NT2/D1 (cell line): ENCODE measurements around the gene OXNAD1.

ENCODE experiments used
- DNase-seq: peaks from one replicate; pipeline ENCODE4 v3.0.0-alpha.2; 2011; ENCODE audit warnings: low read depth, low spot score
- H3K27me3 ChIP-seq: 2 replicates; pipeline ENCODE4 v1.6.0; 2011; ENCODE audit warnings: mild to moderate bottlenecking; ENCODE audit not compliant: insufficient read length, insufficient read depth
- H3K36me3 ChIP-seq: 2 replicates; pipeline ENCODE4 v1.6.1; 2011; ENCODE audit warnings: mild to moderate bottlenecking, low read length, mixed read lengths; ENCODE audit not compliant: insufficient read depth, insufficient read length
- H3K4me1 ChIP-seq: 2 replicates; pipeline ENCODE4 v1.5.1; 2011; ENCODE audit not compliant: insufficient read depth, insufficient read length
- H3K4me3 ChIP-seq: 2 replicates; pipeline ENCODE4 v1.5.1; 2011; ENCODE audit warnings: low read depth; ENCODE audit not compliant: insufficient read length
- H3K9ac ChIP-seq: 2 replicates; pipeline ENCODE4 v1.6.0; 2011; ENCODE audit warnings: low read depth; ENCODE audit not compliant: insufficient read length
- H3K9me3 ChIP-seq: 2 replicates; pipeline ENCODE4 v1.5.1; 2011; ENCODE audit warnings: mild to moderate bottlenecking, low read length; ENCODE audit not compliant: insufficient read depth
- SUZ12 ChIP-seq: IDR thresholded peaks from 2 replicates; pipeline ENCODE4 v1.6.1; 2011; ENCODE audit not compliant: insufficient read length, insufficient read depth; ENCODE audit errors: extremely low read depth
- YY1 ChIP-seq: IDR thresholded peaks from 2 replicates; pipeline ENCODE4 v1.6.1; 2011; ENCODE audit not compliant: insufficient read length, insufficient read depth
- ZNF274 ChIP-seq: IDR thresholded peaks from 2 replicates; pipeline ENCODE4 v1.6.1; 2011; ENCODE audit warnings: mild to moderate bottlenecking, low read depth, low read length

The OXNAD1 gene

DNA sequence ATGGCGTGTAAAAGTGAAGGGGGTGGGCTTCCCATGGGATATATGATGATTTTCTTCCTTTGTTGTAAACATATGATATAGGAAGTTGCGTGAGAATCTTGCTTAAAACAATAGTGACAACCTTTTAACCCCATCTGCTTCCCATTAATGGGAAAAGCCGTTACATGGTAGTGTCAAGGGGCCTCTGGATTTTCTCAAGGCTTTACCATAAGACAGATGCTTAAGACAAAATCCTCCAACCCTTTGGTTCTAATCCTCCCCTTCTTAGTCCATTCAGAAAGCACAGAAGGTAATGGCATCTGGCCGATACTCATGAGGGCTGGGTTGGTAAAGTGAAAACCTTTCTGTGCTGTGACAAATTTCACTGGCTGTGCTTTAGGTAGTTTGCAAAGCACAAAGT lies 25.2 kb upstream of the OXNAD1 start:
- TF ChIP-seq YY1, result no peak
- H3K9ac ChIP-seq, result no peak overlapping the region
- no peaks in the 10 kb centered on the region for H3K36me3 ChIP-seq
- no peak overlapping the region for H3K4me3 ChIP-seq
- no peak for DNase-seq
- no peaks in the 10 kb centered on the region for H3K27me3 ChIP-seq
- no peaks in the 10 kb centered on the region for H3K9me3 ChIP-seq
- no peaks in the 10 kb centered on the region for H3K4me1 ChIP-seq

DNA sequence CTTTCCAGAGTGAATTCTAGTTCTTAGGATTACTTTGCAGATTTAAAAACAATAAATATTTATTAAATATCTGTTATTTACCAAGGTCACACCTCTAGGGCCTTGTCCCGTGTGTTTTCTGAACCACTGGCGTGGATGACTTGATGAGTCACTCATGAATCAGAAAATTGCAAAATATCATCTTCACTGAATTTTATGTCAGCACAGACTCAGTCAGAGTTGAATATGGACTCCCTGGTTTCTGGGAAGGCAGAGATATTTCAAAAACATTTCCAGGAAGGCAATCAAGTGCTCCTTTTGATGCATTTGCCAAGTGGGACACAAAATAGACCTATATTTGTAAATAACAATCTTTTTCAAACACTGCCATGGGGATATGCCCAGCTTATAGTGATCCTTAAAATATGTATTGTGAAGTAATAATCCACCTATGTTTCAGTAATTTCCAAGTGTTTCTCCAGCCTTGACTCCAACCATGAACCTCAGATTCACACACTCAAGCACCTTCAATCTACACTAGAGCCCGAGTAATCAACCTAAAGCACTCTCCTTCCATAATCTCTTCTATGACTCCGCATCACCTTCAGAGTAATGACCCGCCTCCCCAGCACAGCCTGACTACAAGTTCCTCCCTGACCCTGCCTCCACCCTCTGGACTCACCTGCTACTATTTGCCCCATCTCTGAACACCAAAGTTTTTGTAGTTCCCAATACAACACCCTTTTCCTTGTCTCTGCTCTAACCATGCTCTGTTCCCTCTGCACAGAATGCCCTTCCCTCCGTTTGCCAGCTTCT lies 24.6 kb upstream of the OXNAD1 start:
- H3K4me3 ChIP-seq, result no peak overlapping the region
- H3K27me3 ChIP-seq, result no peaks in the 10 kb centered on the region
- H3K4me1 ChIP-seq, result no peaks in the 10 kb centered on the region
- H3K9ac ChIP-seq, result no peak overlapping the region
- no peak for DNase-seq
- no peaks in the 10 kb centered on the region for H3K9me3 ChIP-seq
- TF ChIP-seq ZNF274 (no peak), SUZ12 (no peak), YY1 (no peak)
- H3K36me3 ChIP-seq, result no peaks in the 10 kb centered on the region

DNA sequence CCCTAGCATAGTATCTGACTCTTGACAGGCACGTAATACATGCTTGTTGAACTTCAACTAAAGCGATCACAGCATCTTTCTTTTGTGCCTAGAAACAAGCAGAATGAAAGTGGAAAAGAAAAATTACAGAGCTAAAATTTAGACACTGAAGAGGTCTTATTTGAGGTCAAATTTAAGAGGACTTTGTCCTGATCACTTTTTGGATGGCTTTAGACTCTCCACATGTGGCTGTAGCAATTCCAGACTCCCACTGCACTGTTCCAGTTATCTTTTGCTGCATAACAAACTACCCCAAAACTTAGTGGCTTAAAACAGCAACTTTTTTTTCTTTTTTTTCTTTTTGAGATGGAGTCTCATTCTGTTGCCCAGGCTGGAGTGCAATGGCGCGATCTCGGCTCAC lies 23.8 kb upstream of the OXNAD1 start:
- no peak for DNase-seq
- no peak for TF ChIP-seq YY1
- no peaks in the 10 kb centered on the region for H3K4me1 ChIP-seq
- H3K9me3 ChIP-seq, result no peaks in the 10 kb centered on the region
- H3K36me3 ChIP-seq, result no peaks in the 10 kb centered on the region
- no peak overlapping the region for H3K9ac ChIP-seq
- no peak overlapping the region for H3K4me3 ChIP-seq
- H3K27me3 ChIP-seq, result no peaks in the 10 kb centered on the region

- Histone ChIP-seq H3K36me3 (no peaks in the 10 kb centered on the region), H3K4me1 (no peaks in the 10 kb centered on the region), H3K27me3 (no peaks in the 10 kb centered on the region), H3K9ac (no peak overlapping the region), H3K4me3 (no peak overlapping the region), H3K9me3 (no peaks in the 10 kb centered on the region)
- TF ChIP-seq SUZ12 (no peak), YY1 (no peak), ZNF274 (no peak)
- no peak for DNase-seq
Observed at GRCh38 chr3:16242177-16242576, 22.8 kb upstream of the OXNAD1 start.

- Histone ChIP-seq H3K4me3 (no peak overlapping the region), H3K9me3 (no peaks in the 10 kb centered on the region), H3K27me3 (no peaks in the 10 kb centered on the region), H3K9ac (no peak overlapping the region), H3K4me1 (peaks cover 5% of the 10 kb centered on the region), H3K36me3 (no peaks in the 10 kb centered on the region)
- no peak for TF ChIP-seq SUZ12
- no peak for TF ChIP-seq YY1
- TF ChIP-seq ZNF274, result no peak
- no peak for DNase-seq
Observed at GRCh38 chr3:16243706-16244490, 21.1 kb upstream of the OXNAD1 start.

DNA sequence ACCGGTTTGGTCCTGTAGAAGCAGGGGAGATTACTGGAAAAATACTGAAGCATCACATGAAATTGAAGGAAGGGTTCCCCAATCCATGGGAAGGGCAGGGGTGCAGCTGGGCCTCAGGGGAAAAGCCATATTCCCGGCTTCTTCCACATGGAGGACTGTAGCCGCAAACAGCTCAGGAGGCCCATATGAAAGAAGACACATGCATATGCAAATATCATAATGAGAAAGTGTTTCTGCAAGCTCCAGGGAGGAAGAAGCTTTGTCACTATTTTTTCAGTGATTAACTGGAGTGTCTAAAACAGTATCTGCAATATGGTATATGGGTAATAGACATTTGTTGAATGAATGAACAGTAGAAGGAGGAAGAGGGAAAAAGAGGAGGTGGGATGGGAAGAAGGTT lies 19.4 kb upstream of the OXNAD1 start:
- Histone ChIP-seq H3K9me3 (no peaks in the 10 kb centered on the region), H3K36me3 (no peaks in the 10 kb centered on the region), H3K9ac (no peak overlapping the region), H3K4me1 (peaks cover 5% of the 10 kb centered on the region), H3K4me3 (no peak overlapping the region), H3K27me3 (no peaks in the 10 kb centered on the region)
- TF ChIP-seq SUZ12 (no peak), ZNF274 (no peak), YY1 (no peak)
- no peak for DNase-seq

DNA sequence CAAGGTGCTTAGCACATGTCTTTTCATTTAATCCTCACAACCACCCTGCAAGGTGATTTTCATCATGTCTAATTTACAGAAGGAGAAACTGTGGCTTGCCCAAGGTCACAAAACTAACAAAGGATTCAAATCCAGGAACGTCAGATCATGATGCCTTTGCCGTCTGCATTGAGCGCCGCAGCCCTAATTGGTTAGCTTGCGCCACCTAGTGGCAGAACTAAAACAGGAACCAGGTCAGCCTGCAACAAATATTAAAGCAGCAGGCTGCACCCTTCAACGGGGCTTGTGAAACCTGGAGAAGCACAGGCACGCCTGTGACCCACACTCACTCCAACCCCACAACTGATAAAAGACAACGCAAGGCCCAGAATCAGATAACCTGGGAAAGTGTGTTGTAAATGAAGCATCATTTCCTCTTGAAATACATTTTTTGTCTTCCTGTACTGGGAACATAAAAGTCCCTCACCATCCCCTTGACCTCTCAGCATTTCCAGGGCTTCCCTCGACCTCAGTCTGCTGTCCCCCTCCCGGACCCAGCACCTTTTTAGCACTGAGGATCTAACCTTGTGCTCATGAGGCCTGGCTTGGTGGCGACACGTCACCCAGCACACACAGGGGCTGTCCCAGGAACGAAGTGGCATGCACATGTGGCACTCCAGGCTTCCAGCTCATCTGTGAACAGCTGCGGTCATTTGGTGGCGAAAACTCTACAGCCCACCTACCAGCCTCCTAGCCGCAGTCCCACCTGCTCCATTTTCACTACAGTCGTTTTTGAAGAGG lies 17.5 kb upstream of the OXNAD1 start:
- Histone ChIP-seq H3K27me3 (no peaks in the 10 kb centered on the region), H3K36me3 (no peaks in the 10 kb centered on the region), H3K4me3 (no peak overlapping the region), H3K9ac (no peak overlapping the region), H3K4me1 (peaks cover 5% of the 10 kb centered on the region), H3K9me3 (no peaks in the 10 kb centered on the region)
- TF ChIP-seq ZNF274 (no peak), SUZ12 (no peak), YY1 (no peak)
- DNase-seq, result peak; percentile 70
